DOHH2 (cell line): ENCODE measurements around the gene PAN3.

Source experiments
- H3F3A ChIP-seq: fragments of 200-600 bp; sonication (generic), shearing (Covaris generic); 2 replicates; pipeline ENCODE4 v1.6.0; 2016; ENCODE audit warnings: antibody characterized with exemption, mild to moderate bottlenecking; ENCODE audit not compliant: control insufficient read depth, insufficient read depth
- H3K27ac ChIP-seq: fragments of 200-600 bp; sonication (generic); 2 replicates; pipeline ENCODE4 v1.5.1; 2014; ENCODE audit warnings: low read depth, mild to moderate bottlenecking, low read length, moderate library complexity
- H3K27me3 ChIP-seq: fragments of 200-600 bp; sonication (generic); 2 replicates; pipeline ENCODE4 v1.6.1; 2014; ENCODE audit warnings: mild to moderate bottlenecking, low read length, mixed read lengths; ENCODE audit not compliant: control insufficient read depth
- H3K36me3 ChIP-seq: fragments of 200-600 bp; sonication (generic); 2 replicates; pipeline ENCODE4 v1.6.1; 2014; ENCODE audit warnings: mild to moderate bottlenecking, low read length, moderate library complexity, mixed read lengths; ENCODE audit not compliant: control insufficient read depth
- H3K4me1 ChIP-seq: fragments of 200-600 bp; sonication (generic); 2 replicates; pipeline ENCODE4 v1.6.1; 2014; ENCODE audit warnings: mild to moderate bottlenecking, low read length, mixed read lengths; ENCODE audit not compliant: control insufficient read depth
- H3K4me2 ChIP-seq: fragments of 200-600 bp; sonication (generic); 2 replicates; pipeline ENCODE4 v1.6.0; 2014; ENCODE audit warnings: mild to moderate bottlenecking, low read length, moderate library complexity
- H3K4me3 ChIP-seq: fragments of 200-600 bp; sonication (generic); 2 replicates; pipeline ENCODE4 v1.5.1; 2014; ENCODE audit warnings: mild to moderate bottlenecking, low read length, mixed read lengths
- H3K79me2 ChIP-seq: fragments of 200-600 bp; sonication (generic); 2 replicates; pipeline ENCODE4 v1.6.1; 2014; ENCODE audit warnings: mild to moderate bottlenecking, low read length, mixed read lengths; ENCODE audit not compliant: control insufficient read depth
- H3K9me2 ChIP-seq: fragments of 200-600 bp; sonication (generic); replicated peaks from 2 replicates; pipeline ENCODE4 v1.6.1; 2014; ENCODE audit warnings: mild to moderate bottlenecking, low read length, mixed read lengths; ENCODE audit not compliant: control insufficient read depth
- H3K9me3 ChIP-seq: fragments of 200-600 bp; sonication (generic); 2 replicates; pipeline ENCODE4 v1.6.1; 2014; ENCODE audit warnings: antibody characterized with exemption, low read length, mixed read lengths; ENCODE audit not compliant: control insufficient read depth, insufficient read depth
- H4K20me1 ChIP-seq: fragments of 200-600 bp; sonication (generic); 2 replicates; pipeline ENCODE4 v1.6.0; 2014; ENCODE audit warnings: low read depth, mild to moderate bottlenecking, antibody characterized with exemption, low read length, moderate library complexity; ENCODE audit not compliant: control insufficient read depth, insufficient read depth
- EZH2phosphoT487 ChIP-seq: fragments of 200-600 bp; sonication (generic); IDR thresholded peaks from 2 replicates; pipeline ENCODE4 v1.6.1; 2017; ENCODE audit warnings: borderline replicate concordance, mild to moderate bottlenecking, antibody characterized with exemption, low read length, moderate library complexity, mixed read lengths
- TF ChIP-seq, protein P1 (sequence below): fragments of 200-600 bp; sonication (generic); IDR thresholded peaks from one replicate; pipeline ENCODE4 v1.5.1; 2014; ENCODE audit warnings: antibody characterized with exemption, mild to moderate bottlenecking, low read depth, low read length; ENCODE audit not compliant: poor library complexity, severe bottlenecking

The PAN3 gene

DNA sequence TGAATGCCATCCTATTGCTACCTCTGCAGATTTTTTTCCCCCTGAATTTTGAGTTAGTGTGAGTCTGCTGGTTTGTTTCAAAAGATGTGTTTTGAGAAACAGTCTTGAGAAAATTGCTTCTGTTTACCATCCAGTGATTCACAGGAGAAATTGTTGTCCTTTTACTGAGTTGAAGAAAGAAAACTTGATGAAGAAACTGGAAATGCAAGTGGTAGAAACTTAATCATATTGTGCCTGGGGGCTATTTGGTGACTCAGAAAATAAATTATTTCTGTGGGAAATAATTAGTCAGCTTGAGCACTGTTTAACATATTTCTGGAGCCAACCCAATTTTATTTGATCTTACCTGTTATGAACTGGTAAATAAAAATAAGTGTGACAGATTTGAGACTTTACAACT is 35.4 kb downstream of the PAN3 start:
- no peak overlapping the region for H3K4me3 ChIP-seq
- no peak overlapping the region for H3K27ac ChIP-seq
- no peaks in the 10 kb centered on the region for H3K4me1 ChIP-seq
- H3K27me3 ChIP-seq, result no peaks in the 10 kb centered on the region
- H3K36me3 ChIP-seq, result peaks cover 38% of the 10 kb centered on the region
- H3K79me2 ChIP-seq, result peaks cover 66% of the 10 kb centered on the region
- H3K9me2 ChIP-seq, result no peaks in the 10 kb centered on the region
- H4K20me1 ChIP-seq, result peaks cover 9% of the 10 kb centered on the region; the same call in 1 of the 2 replicates
- no peak for TF ChIP-seq EZH2phosphoT487
- TF ChIP-seq, protein P1, sequence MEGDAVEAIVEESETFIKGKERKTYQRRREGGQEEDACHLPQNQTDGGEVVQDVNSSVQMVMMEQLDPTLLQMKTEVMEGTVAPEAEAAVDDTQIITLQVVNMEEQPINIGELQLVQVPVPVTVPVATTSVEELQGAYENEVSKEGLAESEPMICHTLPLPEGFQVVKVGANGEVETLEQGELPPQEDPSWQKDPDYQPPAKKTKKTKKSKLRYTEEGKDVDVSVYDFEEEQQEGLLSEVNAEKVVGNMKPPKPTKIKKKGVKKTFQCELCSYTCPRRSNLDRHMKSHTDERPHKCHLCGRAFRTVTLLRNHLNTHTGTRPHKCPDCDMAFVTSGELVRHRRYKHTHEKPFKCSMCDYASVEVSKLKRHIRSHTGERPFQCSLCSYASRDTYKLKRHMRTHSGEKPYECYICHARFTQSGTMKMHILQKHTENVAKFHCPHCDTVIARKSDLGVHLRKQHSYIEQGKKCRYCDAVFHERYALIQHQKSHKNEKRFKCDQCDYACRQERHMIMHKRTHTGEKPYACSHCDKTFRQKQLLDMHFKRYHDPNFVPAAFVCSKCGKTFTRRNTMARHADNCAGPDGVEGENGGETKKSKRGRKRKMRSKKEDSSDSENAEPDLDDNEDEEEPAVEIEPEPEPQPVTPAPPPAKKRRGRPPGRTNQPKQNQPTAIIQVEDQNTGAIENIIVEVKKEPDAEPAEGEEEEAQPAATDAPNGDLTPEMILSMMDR, result no peak
- no peaks in the 10 kb centered on the region for H3F3A ChIP-seq
- no peak overlapping the region for H3K4me2 ChIP-seq
- no peaks in the 10 kb centered on the region for H3K9me3 ChIP-seq

DNA sequence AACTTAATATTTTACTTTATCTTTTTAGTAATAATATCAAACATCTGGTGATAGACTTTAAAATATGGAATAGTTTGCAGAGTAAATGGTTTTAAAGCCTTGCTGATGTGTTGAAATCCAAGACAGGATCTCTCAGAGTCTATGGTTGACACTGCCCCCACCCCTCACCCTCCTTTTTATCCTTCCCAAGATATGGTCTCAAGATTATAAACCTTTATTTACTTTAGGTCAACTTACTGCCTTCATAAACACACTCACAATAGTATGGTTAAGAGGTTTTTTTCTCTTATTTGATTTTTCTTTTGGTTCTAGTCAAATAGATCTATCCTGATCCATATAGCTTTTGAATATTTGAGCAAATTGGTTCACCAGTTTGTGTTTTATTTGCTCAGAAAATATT is 39.0 kb downstream of the PAN3 start:
- Histone ChIP-seq H3K79me2 (peaks cover 35% of the 10 kb centered on the region), H3K36me3 (peaks cover 38% of the 10 kb centered on the region), H3K4me3 (no peak overlapping the region), H3K4me1 (no peaks in the 10 kb centered on the region), H3F3A (no peaks in the 10 kb centered on the region), H3K9me2 (no peaks in the 10 kb centered on the region), H3K27me3 (no peaks in the 10 kb centered on the region), H4K20me1 (peaks cover 9% of the 10 kb centered on the region; the same call in 1 of the 2 replicates), H3K27ac (no peak overlapping the region), H3K4me2 (no peak overlapping the region), H3K9me3 (no peaks in the 10 kb centered on the region)
- TF ChIP-seq, protein P1, result no peak
- no peak for TF ChIP-seq EZH2phosphoT487

DNA sequence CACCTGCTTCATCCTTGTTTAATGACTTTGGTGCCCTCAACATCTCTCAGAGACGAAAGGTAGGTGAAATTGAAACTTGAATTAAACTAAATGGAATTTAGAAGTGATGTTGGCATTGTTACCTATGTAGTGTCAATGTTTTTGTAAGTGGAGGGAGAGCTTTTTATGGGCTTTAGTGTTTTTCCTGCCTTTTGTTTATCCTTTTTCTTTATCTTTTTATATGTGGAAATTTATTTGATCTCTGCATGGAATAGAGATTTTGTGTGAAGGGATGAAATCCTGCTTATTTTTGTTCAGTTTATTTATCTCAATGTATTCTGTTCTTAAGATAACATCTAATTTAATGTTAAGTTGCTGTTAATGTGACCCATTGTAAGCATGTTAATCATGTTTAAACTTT is 39.5 kb downstream of the PAN3 start:
- no peak overlapping the region for H3K4me3 ChIP-seq
- H3K79me2 ChIP-seq, result peaks cover 29% of the 10 kb centered on the region
- no peak for TF ChIP-seq EZH2phosphoT487
- TF ChIP-seq, protein P1, result no peak
- H3K9me3 ChIP-seq, result no peaks in the 10 kb centered on the region
- H4K20me1 ChIP-seq, result peaks cover 5% of the 10 kb centered on the region; the same call in 1 of the 2 replicates
- H3F3A ChIP-seq, result no peaks in the 10 kb centered on the region
- H3K27ac ChIP-seq, result no peak overlapping the region
- H3K4me1 ChIP-seq, result no peaks in the 10 kb centered on the region
- no peaks in the 10 kb centered on the region for H3K27me3 ChIP-seq
- no peak overlapping the region for H3K4me2 ChIP-seq
- no peaks in the 10 kb centered on the region for H3K9me2 ChIP-seq
- H3K36me3 ChIP-seq, result peaks cover 38% of the 10 kb centered on the region
